Smooth muscle cell (in vitro differentiated cells): Measurements from ENCODE around the gene ASPG. TPM values are rescaled to one million over a fixed set of nuclear protein-coding genes. Genes with fewer than 3 reads are reported as not detected.

Source experiments
- DNase-seq: peaks from one replicate; lab custom pipeline; 2025; ENCODE audit not compliant: unreplicated experiment; lab: John Stamatoyannopoulos, UW
- H2AFZ ChIP-seq: fragments of 200-600 bp; sonication (generic); 2 replicates; pipeline ENCODE4 v1.6.0; 2016; ENCODE audit warnings: antibody characterized with exemption, low read depth, mild to moderate bottlenecking
- H3F3A ChIP-seq: fragments of 200-600 bp; sonication (generic); 2 replicates; pipeline ENCODE4 v1.6.0; 2017; ENCODE audit warnings: antibody characterized with exemption, low read depth
- H3K27ac ChIP-seq: fragments of 200-600 bp; sonication (generic); 2 replicates; pipeline ENCODE4 v1.5.1; 2016; ENCODE audit warnings: low read depth, mild to moderate bottlenecking
- H3K27me3 ChIP-seq: fragments of 200-600 bp; sonication (generic); 2 replicates; pipeline ENCODE4 v1.6.1; 2016; ENCODE audit warnings: low read depth, mild to moderate bottlenecking
- H3K36me3 ChIP-seq: fragments of 200-600 bp; sonication (generic); 2 replicates; pipeline ENCODE4 v1.5.1; 2016; ENCODE audit warnings: low read depth
- H3K4me1 ChIP-seq: fragments of 200-600 bp; sonication (generic); 2 replicates; pipeline ENCODE4 v1.5.1; 2016; ENCODE audit warnings: low read depth
- H3K4me2 ChIP-seq: fragments of 200-600 bp; sonication (generic); 2 replicates; pipeline ENCODE4 v1.6.0; 2016; ENCODE audit warnings: mild to moderate bottlenecking
- H3K4me3 ChIP-seq: fragments of 200-600 bp; sonication (generic); 2 replicates; pipeline ENCODE4 v1.5.1; 2016; ENCODE audit warnings: mild to moderate bottlenecking
- H3K79me2 ChIP-seq: fragments of 200-600 bp; sonication (generic); 2 replicates; pipeline ENCODE4 v1.6.0; 2016; ENCODE audit warnings: low read depth, mild to moderate bottlenecking
- H3K9ac ChIP-seq: fragments of 200-600 bp; sonication (generic); 2 replicates; pipeline ENCODE4 v1.6.0; 2016; ENCODE audit warnings: low read depth
- H3K9me3 ChIP-seq: fragments of 200-600 bp; sonication (generic); replicated peaks from 2 replicates; pipeline ENCODE4 v1.5.1; 2016; ENCODE audit warnings: low read depth
- H4K20me1 ChIP-seq: fragments of 200-600 bp; sonication (generic); 2 replicates; pipeline ENCODE4 v1.6.0; 2016; ENCODE audit warnings: low read depth
- CTCF ChIP-seq: fragments of 200-600 bp; sonication (generic); IDR thresholded peaks from 2 replicates; pipeline ENCODE4 v1.5.1; 2017; ENCODE audit warnings: borderline replicate concordance, mild to moderate bottlenecking, antibody characterized with exemption; ENCODE audit not compliant: insufficient read depth, poor library complexity, severe bottlenecking
- WGBS: methylation state at CpG from one replicate; pipeline ENCODE4 v1.1.7; 2016; ENCODE audit warnings: low lambda C conversion rate; 5-methylcytosine and 5-hydroxymethylcytosine counted together
- polyA plus RNA-seq: library from polyadenylated mRNA; unstranded; fragments of >200 nt; fragmentation: Nextera tagmentation; extraction: Ambion mirVana; gene quantifications from 2 replicates; pipeline ENCODE4 v1.2.1, GENCODE V29; 2016
- total RNA-seq: library from RNA; depleted of rRNA; stranded (reverse); fragments of >200 nt; gene quantifications from 2 replicates; pipeline ENCODE4 v1.2.3, GENCODE V29; 2014

ASPG gene
- total and polyA plus RNA-seq, 2 experiments from 2014 or later: 0.18 to 1.2 TPM

- no peaks in the 10 kb centered on the region for H4K20me1 ChIP-seq
- H3F3A ChIP-seq: no peaks in the 10 kb centered on the region
- H3K36me3 ChIP-seq: no peaks in the 10 kb centered on the region
- no peaks in the 10 kb centered on the region for H3K79me2 ChIP-seq
- H3K4me1 ChIP-seq: no peaks in the 10 kb centered on the region
- H3K9ac ChIP-seq: no peak overlapping the region
- no peaks in the 10 kb centered on the region for H3K9me3 ChIP-seq
- no peak overlapping the region for H3K4me2 ChIP-seq
- DNase-seq: no peak
- no peak for TF ChIP-seq CTCF
- H3K4me3 ChIP-seq: no peak overlapping the region
- WGBS: 97% methylated on average over 10 of the region's 11 CpGs
- H2AFZ ChIP-seq: no peak overlapping the region
- H3K27me3 ChIP-seq: no peaks in the 10 kb centered on the region
- H3K27ac ChIP-seq: no peak overlapping the region
These were observed 7.4 kb downstream of the ASPG start for GRCh38 chr14:104092931-104093365.

- DNase-seq: no peak
- Histone ChIP-seq H3K79me2 (no peaks in the 10 kb centered on the region), H3K4me3 (no peak overlapping the region), H2AFZ (no peak overlapping the region), H3K4me1 (no peaks in the 10 kb centered on the region), H3F3A (no peaks in the 10 kb centered on the region), H3K9me3 (no peaks in the 10 kb centered on the region), H3K4me2 (no peak overlapping the region), H3K36me3 (no peaks in the 10 kb centered on the region), H3K9ac (no peak overlapping the region), H3K27me3 (no peaks in the 10 kb centered on the region), H4K20me1 (no peaks in the 10 kb centered on the region), H3K27ac (no peak overlapping the region)
- 87% methylated on average over 8 of the region's 18 CpGs for WGBS
- no peak for TF ChIP-seq CTCF
These were observed 8.0 kb downstream of the ASPG start for GRCh38 chr14:104093366-104094055.

- DNase-seq: no peak
- Histone ChIP-seq H3K4me2 (no peak overlapping the region), H3K4me1 (no peaks in the 10 kb centered on the region), H3K36me3 (no peaks in the 10 kb centered on the region), H2AFZ (no peak overlapping the region), H3K9ac (no peak overlapping the region), H4K20me1 (no peaks in the 10 kb centered on the region), H3F3A (no peaks in the 10 kb centered on the region), H3K79me2 (no peaks in the 10 kb centered on the region), H3K27me3 (no peaks in the 10 kb centered on the region), H3K9me3 (no peaks in the 10 kb centered on the region), H3K4me3 (no peak overlapping the region), H3K27ac (no peak overlapping the region)
- 71% methylated on average over 19 of the region's 20 CpGs for WGBS
- no peak for TF ChIP-seq CTCF
These were observed 8.7 kb downstream of the ASPG start for GRCh38 chr14:104094056-104094708.
